HepG2 (cell line): Measurements from ENCODE around the gene NFIC. TPM values are rescaled to one million over a fixed set of nuclear protein-coding genes. Genes with fewer than 3 reads are reported as not detected.

Source experiments
- AHDC1 ChIP-seq: sonication (generic); formaldehyde crosslinking; IDR thresholded peaks from 2 replicates; pipeline ENCODE4 v1.5.1; 2020; ENCODE audit warnings: mild to moderate bottlenecking, missing genetic modification reagents, borderline replicate concordance
- ATRX ChIP-seq: sonication (generic); formaldehyde crosslinking; IDR thresholded peaks from 2 replicates; pipeline ENCODE4 v1.4.0; 2020; ENCODE audit warnings: missing genetic modification reagents, borderline replicate concordance
- FOXA3 ChIP-seq: IDR thresholded peaks from 2 replicates; pipeline ENCODE4 v1.6.1; 2016; ENCODE audit warnings: missing genetic modification reagents, missing compliant biosample characterization
- HOMEZ ChIP-seq: IDR thresholded peaks from 2 replicates; pipeline ENCODE4 v1.6.1; 2016; ENCODE audit warnings: low read depth
- HOXD1 ChIP-seq: sonication (generic); formaldehyde crosslinking; IDR thresholded peaks from 2 replicates; pipeline ENCODE4 v1.5.0; 2020; ENCODE audit warnings: missing genetic modification reagents
- RCOR2 ChIP-seq: IDR thresholded peaks from 2 replicates; pipeline ENCODE4 v1.6.1; 2016; ENCODE audit warnings: missing biosample characterization, missing genetic modification reagents
- SMYD3 ChIP-seq: sonication (generic); formaldehyde crosslinking; IDR thresholded peaks from 2 replicates; pipeline ENCODE4 v1.8.1; 2023; ENCODE audit warnings: mild to moderate bottlenecking, missing genetic modification reagents
- SNAI1 ChIP-seq: sonication (generic); formaldehyde crosslinking; IDR thresholded peaks from 2 replicates; pipeline ENCODE4 v1.5.0; 2020; ENCODE audit warnings: mild to moderate bottlenecking, missing genetic modification reagents, borderline replicate concordance
- TFAP4 ChIP-seq: sonication (generic); IDR thresholded peaks from 2 replicates; pipeline ENCODE4 v1.6.1; 2016; ENCODE audit warnings: low read depth, borderline replicate concordance
- THAP7 ChIP-seq: sonication (generic); formaldehyde crosslinking; IDR thresholded peaks from 2 replicates; pipeline ENCODE4 v1.8.1; 2023; ENCODE audit warnings: mild to moderate bottlenecking, missing genetic modification reagents
- ZNF510 ChIP-seq: sonication (generic); formaldehyde crosslinking; IDR thresholded peaks from 2 replicates; pipeline ENCODE4 v1.4.0; 2020; ENCODE audit warnings: low read depth, mild to moderate bottlenecking, missing genetic modification reagents
- ZNF609 ChIP-seq: sonication (generic); formaldehyde crosslinking; IDR thresholded peaks from 2 replicates; pipeline ENCODE4 v1.4.0; 2020; ENCODE audit warnings: mild to moderate bottlenecking, missing genetic modification reagents, borderline replicate concordance
- ZNF644 ChIP-seq: IDR thresholded peaks from 2 replicates; pipeline ENCODE4 v1.6.1; 2016; ENCODE audit warnings: low read depth
- ZNF713 ChIP-seq: sonication (generic); formaldehyde crosslinking; IDR thresholded peaks from 2 replicates; pipeline ENCODE4 v1.4.0; 2020; ENCODE audit warnings: mild to moderate bottlenecking, missing genetic modification reagents
- ZSCAN20 ChIP-seq: sonication (generic); formaldehyde crosslinking; IDR thresholded peaks from 2 replicates; pipeline ENCODE4 v1.4.0; 2020; ENCODE audit warnings: missing genetic modification reagents, mild to moderate bottlenecking, borderline replicate concordance
- polyA plus RNA-seq, 8 experiments: library from polyadenylated mRNA; depleted of rRNA in 3 of 8; stranded (reverse) in 7 of 8; unstranded in 1 of 8; fragments of >200 nt; fragmentation: Illumina TruSeq in 4 of 8; extraction: Trizol in 4 of 8; gene quantifications; 2 replicates each; pipeline versions ENCODE4 v1.2.1 to v1.2.3, GENCODE V29; 2011 to 2016; ENCODE audit warnings: low read depth in 4 of 8, missing spikeins in 1 of 8, mixed read lengths in 1 of 8; ENCODE audit not compliant: insufficient read depth in 1 of 8
- total RNA-seq, 5 experiments: library from RNA; depleted of rRNA; stranded (reverse); fragments of >200 nt; fragmentation: Illumina TruSeq; extraction: Trizol; gene quantifications; 2 replicates each; pipeline ENCODE4 v1.2.3, GENCODE V29; 2016; ENCODE audit warnings: low read depth in 1 of 5

Gene NFIC
- total and polyA plus RNA-seq, 2 of the 13 experiments (the other 11 are each of a cell fraction or from before 2014, with no cell fraction given), result 1.3 to 2.5 TPM

DNA sequence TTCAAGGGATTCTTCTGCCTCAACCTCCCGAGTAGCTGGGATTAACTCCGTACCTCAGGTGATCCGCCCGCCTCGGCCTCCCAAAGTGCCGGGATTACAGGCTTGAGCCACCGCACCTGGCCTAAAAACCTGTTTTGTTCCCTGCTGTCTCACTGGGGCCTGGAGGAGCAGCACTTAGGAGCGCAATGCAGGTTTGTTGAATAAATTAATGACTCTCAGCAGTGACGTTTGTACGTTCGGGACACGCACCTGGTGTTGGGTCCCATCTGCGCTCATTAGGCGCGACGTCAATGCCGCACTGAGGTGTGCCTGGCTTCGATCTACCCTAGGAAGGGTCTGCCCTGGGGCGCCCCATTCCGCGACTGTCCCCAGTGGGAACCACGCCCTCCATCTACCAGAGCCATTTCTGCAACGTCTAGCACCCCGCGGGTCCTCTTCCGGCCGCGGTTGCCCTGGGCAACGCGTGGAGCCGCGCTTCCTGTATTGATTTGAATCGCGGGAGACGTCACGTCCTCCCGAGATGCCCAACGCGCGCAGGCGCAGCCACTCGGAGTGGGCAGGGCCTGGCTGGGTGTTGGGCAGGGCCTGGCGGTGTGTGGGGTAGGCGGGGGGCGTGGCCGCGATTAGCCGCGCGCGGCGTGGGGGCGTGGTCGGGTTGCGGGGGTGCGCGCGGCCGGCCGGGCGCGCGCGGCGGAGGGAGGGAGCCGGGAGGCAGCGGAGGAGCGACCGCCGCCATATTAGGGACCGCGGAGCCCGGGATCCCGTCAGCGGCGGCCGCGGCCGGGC, 139.4 kb downstream of the NFIC start, which contains the start of gene FZR1 (continued):
- TF ChIP-seq SMYD3 (CRISPR knock-in tag), result no peak
- TF ChIP-seq SNAI1 (CRISPR knock-in tag), result no peak
- peak; percentile 49 for TF ChIP-seq FOXA3 (CRISPR knock-in tag)
- TF ChIP-seq ZNF609, result peak; percentile 32; the same call in 1 of the 2 replicates
- TF ChIP-seq AHDC1, result no peak
- TF ChIP-seq ATRX, result no peak
- TF ChIP-seq RCOR2 (CRISPR knock-in tag), result no peak
- no peak; the same call in 1 of the 2 replicates for TF ChIP-seq TFAP4
- TF ChIP-seq ZNF644, result no peak
- TF ChIP-seq ZNF510, result 0 out of 2 replicates have a peak, but pooled peaks have one; percentile 33
- TF ChIP-seq HOXD1 (CRISPR knock-in tag), result no peak
- 0 out of 2 replicates have a peak, but pooled peaks have one; percentile 41 for TF ChIP-seq HOMEZ (CRISPR knock-in tag)
- 0 out of 2 replicates have a peak, but pooled peaks have one; percentile 59 for TF ChIP-seq ZNF713 (CRISPR knock-in tag)
- TF ChIP-seq THAP7 (CRISPR knock-in tag), result peak; percentile 63; the same call in 1 of the 2 replicates
- no peak for TF ChIP-seq ZSCAN20 (CRISPR knock-in tag)
